ENCODE data around the gene ZFX.

Gene ZFX

GRCh38 chrX:24241822-24242648 is 92.5 kb downstream of the ZFX start:
- DNase-seq (ENCODE audit: low read depth), result peak; percentile 39

DNA sequence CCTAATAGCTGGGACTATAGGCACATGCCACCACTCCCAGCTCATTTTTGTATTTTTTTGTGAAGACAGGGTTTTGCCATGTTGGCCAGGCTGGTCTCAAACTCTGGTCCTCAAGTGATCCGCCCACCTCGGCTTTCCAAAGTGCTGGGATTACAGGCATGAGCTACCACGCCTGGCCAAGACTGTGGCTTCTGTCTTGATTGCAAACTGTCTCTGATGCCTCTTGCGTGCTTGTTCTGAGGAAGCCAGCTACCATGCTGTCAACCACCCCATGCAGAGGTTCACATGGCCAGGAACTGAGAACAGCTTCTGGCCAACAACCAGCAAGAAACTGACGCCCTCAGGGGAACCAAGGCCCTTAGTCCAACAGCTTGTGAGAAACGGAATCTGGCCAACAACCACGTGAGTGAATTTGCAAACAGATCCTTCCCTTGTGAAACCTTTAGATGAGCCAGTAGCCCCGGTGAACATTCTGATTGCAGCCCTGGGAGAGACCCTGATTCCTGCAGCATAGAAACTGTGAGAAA is 93.2 kb downstream of the ZFX start:
- DNase-seq (ENCODE audit: low read depth), result peak; percentile 92

DNA sequence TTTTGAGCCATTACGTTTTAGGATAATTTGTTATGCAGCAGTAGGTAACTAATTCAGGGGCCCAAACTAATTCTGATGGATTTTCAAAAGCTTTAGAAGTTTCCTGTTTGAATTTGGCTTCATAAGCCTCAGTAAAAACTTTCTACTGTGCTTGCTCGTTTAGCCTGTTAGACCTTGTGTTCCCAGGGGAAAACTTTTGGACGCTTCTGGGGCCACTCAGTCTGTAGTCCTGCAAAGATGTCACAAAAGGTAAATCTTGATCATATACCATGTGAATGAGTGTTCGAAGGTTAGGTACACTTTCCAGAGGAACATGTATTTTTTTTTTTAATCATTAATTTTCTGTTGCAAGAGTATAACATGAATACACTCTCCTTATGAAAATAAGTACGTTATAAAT is 93.7 kb downstream of the ZFX start:
- no peak for DNase-seq (ENCODE audit: low read depth)

DNA sequence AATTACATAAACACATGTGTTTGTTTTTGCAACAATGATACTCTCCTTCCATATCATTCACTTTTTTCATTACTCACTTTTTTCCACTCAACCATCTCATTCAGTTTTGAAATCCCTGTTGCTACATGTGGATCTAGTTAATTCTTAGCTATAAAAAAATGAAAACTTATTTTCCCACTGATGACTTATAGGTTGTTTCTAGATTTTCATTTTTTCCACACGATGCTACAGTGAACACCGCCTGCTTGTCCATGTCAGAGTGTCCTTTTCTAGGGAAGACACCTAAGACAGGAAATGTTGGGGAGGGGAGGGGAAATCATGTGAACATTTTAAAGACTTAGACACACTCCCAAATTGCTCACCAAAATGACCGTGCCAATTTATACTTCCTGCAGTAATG is 94.2 kb downstream of the ZFX start:
- peak; percentile 35 for DNase-seq (ENCODE audit: low read depth)

GRCh38 chrX:24245202-24245601 is 95.7 kb downstream of the ZFX start:
- DNase-seq (ENCODE audit: low read depth), result peak; percentile 83

DNA sequence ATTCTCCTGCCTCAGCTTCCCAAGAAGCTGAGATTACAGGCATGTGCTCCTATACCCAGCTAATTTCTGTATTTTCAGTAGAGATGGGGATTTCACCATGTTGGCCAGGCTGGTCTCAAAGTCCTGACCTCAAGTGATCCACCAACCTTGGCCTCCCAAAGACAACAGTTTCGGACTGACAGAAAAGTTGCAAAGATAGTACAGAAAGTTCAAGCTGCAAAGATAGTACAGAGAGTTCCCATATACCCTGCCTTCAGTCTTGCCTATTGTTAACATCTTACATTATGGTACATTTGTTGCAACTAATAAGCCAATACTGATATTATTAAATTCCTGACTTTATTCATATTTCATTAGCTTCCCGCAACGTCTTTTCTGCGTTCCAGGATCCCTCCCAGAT is 98.5 kb downstream of the ZFX start:
- DNase-seq (ENCODE audit: low read depth), result no peak

DNA sequence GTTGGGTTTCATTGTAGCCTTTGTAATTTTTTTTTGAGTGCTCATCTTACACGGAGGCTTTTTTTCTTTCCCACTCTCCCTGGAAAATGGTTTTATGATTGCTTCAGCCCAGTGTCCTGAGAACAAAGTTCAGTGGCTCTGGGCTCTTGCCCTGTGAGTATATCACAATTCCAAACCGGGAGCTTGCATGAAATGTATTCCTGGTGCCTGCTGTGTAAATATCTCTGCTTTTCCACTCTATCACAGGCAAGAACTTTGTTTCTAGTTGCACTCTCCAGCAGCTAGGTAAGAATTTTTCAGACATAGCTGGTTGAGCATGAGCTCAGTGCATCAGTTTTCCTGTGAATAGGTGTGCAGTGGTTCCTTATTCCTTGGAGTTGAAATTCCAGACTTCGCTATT is 103.5 kb downstream of the ZFX start:
- DNase-seq (ENCODE audit: low read depth), result no peak

GRCh38 chrX:24253469-24253868 is 103.9 kb downstream of the ZFX start:
- no peak for DNase-seq (ENCODE audit: low read depth)

DNA sequence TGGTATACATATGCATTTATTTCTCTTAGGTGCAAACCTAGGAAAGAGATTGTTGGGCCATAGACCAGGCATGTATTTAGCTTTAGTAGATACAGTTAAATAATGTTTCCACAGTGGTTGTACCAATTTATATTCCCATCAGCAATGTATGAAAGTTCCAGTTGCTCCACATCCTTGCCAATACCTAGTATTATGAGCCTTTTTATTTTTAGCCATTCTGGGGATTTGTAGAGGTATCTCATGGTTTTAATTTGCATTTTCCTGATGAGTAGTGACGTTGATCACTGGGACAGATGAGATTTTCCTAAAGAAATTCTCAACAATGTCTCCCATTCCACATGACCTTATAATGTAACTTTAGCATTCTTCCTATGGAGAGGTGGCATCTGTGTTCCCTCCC is 107.5 kb downstream of the ZFX start:
- DNase-seq (ENCODE audit: low read depth), result no peak

DNA sequence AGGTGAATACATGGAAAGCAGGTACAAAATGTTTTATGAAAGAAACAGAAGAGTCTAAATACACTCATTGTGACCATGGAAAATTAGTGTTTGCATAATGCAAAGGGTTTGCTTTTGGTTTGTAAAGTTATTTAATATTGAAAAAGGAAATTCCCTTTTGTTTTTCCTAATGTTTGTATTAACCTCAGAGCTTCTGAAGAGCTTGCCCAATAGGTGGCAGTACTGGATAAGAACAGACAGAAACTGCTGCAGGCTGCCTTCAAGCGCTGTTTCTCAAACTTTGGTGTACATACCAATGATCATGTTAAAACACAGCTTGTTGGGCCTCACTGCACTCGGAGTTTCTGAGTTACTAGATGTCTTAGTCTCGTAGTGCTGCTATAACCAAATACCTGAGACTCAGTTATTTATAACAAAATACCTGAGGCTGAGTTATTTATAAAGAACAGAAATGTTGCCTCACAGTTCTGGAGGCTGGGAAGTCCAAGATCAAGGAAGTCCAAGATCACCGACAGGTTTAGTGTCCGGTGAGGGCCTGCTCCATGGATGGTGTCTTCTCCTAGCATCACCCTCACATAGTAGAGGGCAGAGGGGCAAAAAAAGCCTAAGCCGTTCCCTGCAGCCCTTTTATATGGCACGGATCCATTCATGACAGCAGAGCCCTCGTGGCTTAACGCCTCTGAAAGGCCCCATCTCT is 110.2 kb downstream of the ZFX start:
- peak; percentile 79 for DNase-seq (ENCODE audit: low read depth)

DNA sequence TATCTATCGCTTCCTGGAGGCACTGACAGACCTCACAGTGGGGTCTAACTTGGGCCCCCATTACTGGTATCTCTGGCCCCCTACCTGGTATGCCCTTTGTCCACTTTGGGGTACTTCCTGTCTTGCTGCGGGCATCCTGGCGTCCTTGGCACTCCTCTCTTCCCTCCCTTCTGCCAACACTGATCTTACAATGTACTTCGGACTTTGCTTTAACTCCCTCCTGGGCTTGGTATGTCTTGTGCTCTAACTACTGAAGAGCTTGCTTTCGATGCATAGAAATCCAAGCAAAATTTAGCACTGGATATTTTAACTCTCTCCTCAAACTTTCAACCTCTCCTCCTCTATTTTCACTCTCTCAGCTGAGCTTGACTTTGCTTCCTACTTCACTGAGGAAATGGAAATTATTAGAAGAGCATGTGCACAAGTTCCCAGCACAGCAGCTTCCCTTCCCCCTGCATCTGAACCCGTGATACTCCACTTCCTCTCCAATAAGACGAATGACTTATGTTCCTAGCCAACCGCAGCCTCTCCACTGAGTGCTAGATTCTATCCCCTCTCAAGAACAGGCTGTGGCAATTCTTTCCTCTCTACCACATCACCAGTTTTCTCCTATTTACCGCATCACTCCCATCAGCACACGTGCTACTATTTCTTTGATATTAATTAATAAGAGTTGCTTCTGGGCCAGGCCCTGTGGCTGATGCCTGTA is 111.5 kb downstream of the ZFX start:
- DNase-seq (ENCODE audit: low read depth), result peak; percentile 72

DNA sequence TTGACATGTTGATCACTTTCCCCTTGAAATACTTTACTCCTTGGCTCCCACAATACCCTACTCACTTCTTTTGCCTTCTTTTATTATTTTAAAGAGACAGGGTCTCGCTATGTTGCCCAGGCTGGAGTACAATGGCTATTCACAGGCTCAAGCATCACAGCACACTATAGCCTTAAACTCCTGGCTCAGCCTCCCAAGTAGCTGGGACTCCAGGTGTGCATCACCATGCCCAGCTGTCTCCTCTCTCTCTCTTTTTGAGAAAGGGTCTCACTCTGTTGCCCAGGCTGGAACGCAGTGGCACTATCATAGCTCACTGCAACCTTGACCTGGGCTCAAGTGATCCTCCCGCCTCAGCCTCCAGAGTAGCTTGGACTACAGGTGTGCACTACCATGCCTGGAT is 112.8 kb downstream of the ZFX start:
- DNase-seq (ENCODE audit: low read depth), result no peak

GRCh38 chrX:24264383-24264782 is 114.9 kb downstream of the ZFX start:
- peak; percentile 21 for DNase-seq (ENCODE audit: low read depth)

Measured in iris pigment epithelial cell (primary cell).